ENCODE results near the gene HOXA5.

HOXA5 gene

GRCh38 chr7:27137640-27138315, 5.7 kb downstream of the HOXA5 start:
- Histone ChIP-seq H3K4me3 (ENCODE audit: low read depth, low read length) (no peak overlapping the region), H3K9me3 (ENCODE audit: control insufficient read depth, low read length) (no peaks in the 10 kb centered on the region), H3K4me2 (ENCODE audit: low read length) (no peak overlapping the region), H3K9ac (no peak overlapping the region), H3K27ac (no peak overlapping the region), H3K36me3 (ENCODE audit: control insufficient read depth, insufficient read depth, low read length) (no peaks in the 10 kb centered on the region), H3K4me1 (no peaks in the 10 kb centered on the region), H3K27me3 (ENCODE audit: control insufficient read depth, insufficient read depth, low read length) (no peaks in the 10 kb centered on the region), H3K79me2 (no peaks in the 10 kb centered on the region), H2AFZ (no peak overlapping the region)
- TF ChIP-seq, protein P1, sequence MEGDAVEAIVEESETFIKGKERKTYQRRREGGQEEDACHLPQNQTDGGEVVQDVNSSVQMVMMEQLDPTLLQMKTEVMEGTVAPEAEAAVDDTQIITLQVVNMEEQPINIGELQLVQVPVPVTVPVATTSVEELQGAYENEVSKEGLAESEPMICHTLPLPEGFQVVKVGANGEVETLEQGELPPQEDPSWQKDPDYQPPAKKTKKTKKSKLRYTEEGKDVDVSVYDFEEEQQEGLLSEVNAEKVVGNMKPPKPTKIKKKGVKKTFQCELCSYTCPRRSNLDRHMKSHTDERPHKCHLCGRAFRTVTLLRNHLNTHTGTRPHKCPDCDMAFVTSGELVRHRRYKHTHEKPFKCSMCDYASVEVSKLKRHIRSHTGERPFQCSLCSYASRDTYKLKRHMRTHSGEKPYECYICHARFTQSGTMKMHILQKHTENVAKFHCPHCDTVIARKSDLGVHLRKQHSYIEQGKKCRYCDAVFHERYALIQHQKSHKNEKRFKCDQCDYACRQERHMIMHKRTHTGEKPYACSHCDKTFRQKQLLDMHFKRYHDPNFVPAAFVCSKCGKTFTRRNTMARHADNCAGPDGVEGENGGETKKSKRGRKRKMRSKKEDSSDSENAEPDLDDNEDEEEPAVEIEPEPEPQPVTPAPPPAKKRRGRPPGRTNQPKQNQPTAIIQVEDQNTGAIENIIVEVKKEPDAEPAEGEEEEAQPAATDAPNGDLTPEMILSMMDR (IDR thresholded peaks at IDR 0.05), result no peak

DNA sequence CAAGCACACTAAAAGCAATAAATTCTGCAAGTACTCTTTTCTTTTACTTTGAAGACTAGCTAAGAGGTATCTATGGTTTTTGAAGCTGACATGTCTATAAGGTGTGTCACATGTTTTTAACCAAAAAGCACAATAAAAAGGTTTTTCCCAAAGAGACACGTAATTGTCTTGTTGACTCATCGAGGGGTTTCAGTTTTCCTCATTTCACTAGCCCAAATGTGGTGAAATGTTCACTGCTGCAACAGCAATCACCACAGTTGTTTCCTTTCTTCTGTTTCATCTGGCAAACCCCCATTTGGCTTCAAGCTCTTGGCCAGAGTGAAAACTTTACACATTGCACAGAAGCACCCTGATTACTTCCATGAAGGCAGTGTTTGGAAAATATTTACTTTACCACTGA, 9.1 kb downstream of the HOXA5 start:
- H3K4me3 ChIP-seq (ENCODE audit: low read depth, low read length), result no peak overlapping the region
- no peaks in the 10 kb centered on the region for H3K9me3 ChIP-seq (ENCODE audit: control insufficient read depth, low read length)
- no peak overlapping the region for H2AFZ ChIP-seq
- no peak overlapping the region for H3K9ac ChIP-seq
- no peaks in the 10 kb centered on the region for H3K36me3 ChIP-seq (ENCODE audit: control insufficient read depth, insufficient read depth, low read length)
- TF ChIP-seq, protein P1 (IDR thresholded peaks at IDR 0.05), result no peak
- H3K27ac ChIP-seq, result no peak overlapping the region
- H3K4me2 ChIP-seq (ENCODE audit: low read length), result no peak overlapping the region
- no peaks in the 10 kb centered on the region for H3K4me1 ChIP-seq
- no peaks in the 10 kb centered on the region for H3K79me2 ChIP-seq
- no peaks in the 10 kb centered on the region for H3K27me3 ChIP-seq (ENCODE audit: control insufficient read depth, insufficient read depth, low read length)

GRCh38 chr7:27133409-27134231, 9.9 kb downstream of the HOXA5 start:
- no peaks in the 10 kb centered on the region for H3K9me3 ChIP-seq (ENCODE audit: control insufficient read depth, low read length)
- H3K4me3 ChIP-seq (ENCODE audit: low read depth, low read length), result no peak overlapping the region
- H2AFZ ChIP-seq, result no peak overlapping the region
- TF ChIP-seq, protein P1 (IDR thresholded peaks at IDR 0.05), result no peak
- no peak overlapping the region for H3K4me2 ChIP-seq (ENCODE audit: low read length)
- H3K79me2 ChIP-seq, result no peaks in the 10 kb centered on the region
- H3K36me3 ChIP-seq (ENCODE audit: control insufficient read depth, insufficient read depth, low read length), result no peaks in the 10 kb centered on the region
- no peak overlapping the region for H3K9ac ChIP-seq
- H3K4me1 ChIP-seq, result no peaks in the 10 kb centered on the region
- no peak overlapping the region for H3K27ac ChIP-seq
- H3K27me3 ChIP-seq (ENCODE audit: control insufficient read depth, insufficient read depth, low read length), result no peaks in the 10 kb centered on the region

DNA sequence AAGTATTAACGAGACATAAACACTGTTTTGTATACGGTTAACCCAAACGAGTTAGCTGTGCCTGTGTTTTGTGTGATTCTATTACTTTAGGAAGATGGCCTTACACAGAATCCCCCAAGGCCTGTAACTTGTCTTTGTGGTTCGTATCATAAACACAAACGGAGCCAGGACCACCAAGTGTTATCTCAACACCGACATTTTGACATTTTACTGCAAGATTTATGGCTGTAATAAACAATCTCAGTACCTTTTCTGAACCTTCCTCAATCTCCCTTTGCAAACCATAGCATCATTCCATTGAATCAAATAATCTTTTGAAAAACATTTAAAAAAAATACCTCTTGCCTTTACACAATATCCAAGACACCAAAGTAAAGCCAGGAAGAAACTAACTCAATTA, 10.5 kb downstream of the HOXA5 start:
- H3K27me3 ChIP-seq (ENCODE audit: control insufficient read depth, insufficient read depth, low read length), result no peaks in the 10 kb centered on the region
- no peak overlapping the region for H3K4me3 ChIP-seq (ENCODE audit: low read depth, low read length)
- H3K9me3 ChIP-seq (ENCODE audit: control insufficient read depth, low read length), result no peaks in the 10 kb centered on the region
- H3K4me1 ChIP-seq, result no peaks in the 10 kb centered on the region
- no peaks in the 10 kb centered on the region for H3K79me2 ChIP-seq
- no peak overlapping the region for H2AFZ ChIP-seq
- TF ChIP-seq, protein P1 (IDR thresholded peaks at IDR 0.05), result no peak
- no peak overlapping the region for H3K27ac ChIP-seq
- H3K9ac ChIP-seq, result no peak overlapping the region
- no peaks in the 10 kb centered on the region for H3K36me3 ChIP-seq (ENCODE audit: control insufficient read depth, insufficient read depth, low read length)
- no peak overlapping the region for H3K4me2 ChIP-seq (ENCODE audit: low read length)

Measured in parathyroid adenoma (tissue), 2 donors.